Measurements from ENCODE around the gene ELOVL5.
"Not testable (repeated sequence)": the region's sequence is repeated elsewhere in the genome, so short reads cannot be mapped to it uniquely, and the experiment has no call there.

Gene ELOVL5

DNA sequence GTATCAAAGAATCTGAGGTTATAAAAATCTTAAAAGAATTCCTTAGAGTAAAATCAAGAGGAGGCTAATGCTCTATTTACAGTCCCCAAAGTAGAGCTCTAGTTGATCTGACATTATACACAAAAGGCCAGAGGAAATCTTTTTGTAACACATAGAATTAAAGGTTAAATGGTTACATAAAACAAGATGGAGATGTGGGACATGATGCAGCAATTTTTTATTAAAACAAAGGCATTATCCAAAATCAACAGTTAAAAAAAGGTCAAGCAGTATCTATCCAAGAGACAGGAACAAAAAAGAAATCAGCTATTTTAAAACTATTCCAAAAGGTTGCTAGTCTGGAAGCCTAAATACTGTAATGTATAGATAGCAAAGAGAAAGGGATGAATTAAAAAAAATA lies 20.4 kb downstream of the ELOVL5 start:
- DNase-seq (ENCODE audit: low spot score) = no peak

DNA sequence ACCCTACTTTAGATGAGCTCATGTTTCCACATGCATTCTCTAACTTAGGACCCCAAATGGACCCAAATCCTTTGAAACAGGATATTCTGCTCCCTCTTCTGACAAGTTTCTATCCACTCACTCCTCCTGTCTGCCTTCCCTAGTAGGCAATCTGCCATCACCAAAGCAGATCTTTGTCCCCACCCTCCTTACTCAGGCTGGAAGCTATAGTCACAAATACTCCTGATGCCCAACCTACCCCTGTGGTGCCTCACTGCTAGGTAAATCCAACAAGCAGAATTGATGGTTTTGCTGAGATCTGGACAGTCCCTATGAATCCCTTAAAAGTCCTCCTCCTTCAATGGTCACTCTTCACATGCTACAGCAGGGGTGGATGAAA lies 21.7 kb downstream of the ELOVL5 start:
- DNase-seq (ENCODE audit: low spot score) = no peak

DNA sequence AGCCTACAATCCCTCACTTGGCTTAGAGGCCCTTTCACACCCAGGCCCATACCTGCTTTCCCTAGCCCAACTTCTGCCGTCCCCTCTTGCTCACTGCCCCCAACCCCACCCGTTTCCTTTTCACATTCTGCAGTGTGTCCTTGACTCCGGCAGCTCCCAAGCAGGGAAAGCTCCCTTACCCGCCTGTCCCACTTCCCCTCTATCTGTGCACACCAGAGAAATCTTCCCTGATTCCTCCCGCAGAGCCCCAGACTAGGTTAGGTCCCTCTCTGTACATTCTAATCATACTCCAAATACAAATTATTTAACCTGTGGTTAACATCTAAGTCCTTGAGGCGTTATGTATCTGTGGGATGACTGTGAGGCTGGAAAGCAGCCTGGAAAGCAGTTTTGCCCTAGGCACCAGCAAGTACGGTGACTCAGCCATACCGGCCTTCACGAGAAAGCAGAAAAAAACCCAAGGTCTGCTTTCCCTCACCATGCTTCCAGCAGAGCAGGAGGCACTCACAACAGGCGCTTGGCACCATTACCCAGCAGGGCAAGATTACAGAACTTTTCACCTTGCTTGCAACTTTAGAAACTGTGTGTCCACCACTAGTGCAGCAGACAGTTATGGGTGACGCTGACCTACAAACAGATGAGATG lies 22.3 kb downstream of the ELOVL5 start:
- DNase-seq (ENCODE audit: low spot score) = peak; percentile 67

DNA sequence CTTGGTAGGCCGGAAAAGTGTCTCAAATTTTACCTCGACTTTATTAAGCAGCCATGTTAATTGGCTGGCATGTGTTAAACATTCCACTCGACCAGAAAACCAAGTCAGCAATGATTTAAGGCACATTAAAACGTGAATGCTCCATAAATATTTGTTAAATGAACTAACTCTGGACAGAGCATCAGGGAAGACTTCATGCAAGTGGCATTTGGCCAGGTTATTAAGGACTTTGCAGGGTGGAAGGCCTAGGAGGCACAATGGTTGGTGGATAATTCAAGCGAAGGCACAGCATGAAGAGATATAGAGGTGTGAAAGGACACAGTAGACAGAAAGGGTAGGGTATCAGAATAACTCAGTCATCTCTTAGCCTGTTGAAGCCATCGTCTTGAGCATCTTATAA lies 23.0 kb downstream of the ELOVL5 start:
- no peak for DNase-seq (ENCODE audit: low spot score)

DNA sequence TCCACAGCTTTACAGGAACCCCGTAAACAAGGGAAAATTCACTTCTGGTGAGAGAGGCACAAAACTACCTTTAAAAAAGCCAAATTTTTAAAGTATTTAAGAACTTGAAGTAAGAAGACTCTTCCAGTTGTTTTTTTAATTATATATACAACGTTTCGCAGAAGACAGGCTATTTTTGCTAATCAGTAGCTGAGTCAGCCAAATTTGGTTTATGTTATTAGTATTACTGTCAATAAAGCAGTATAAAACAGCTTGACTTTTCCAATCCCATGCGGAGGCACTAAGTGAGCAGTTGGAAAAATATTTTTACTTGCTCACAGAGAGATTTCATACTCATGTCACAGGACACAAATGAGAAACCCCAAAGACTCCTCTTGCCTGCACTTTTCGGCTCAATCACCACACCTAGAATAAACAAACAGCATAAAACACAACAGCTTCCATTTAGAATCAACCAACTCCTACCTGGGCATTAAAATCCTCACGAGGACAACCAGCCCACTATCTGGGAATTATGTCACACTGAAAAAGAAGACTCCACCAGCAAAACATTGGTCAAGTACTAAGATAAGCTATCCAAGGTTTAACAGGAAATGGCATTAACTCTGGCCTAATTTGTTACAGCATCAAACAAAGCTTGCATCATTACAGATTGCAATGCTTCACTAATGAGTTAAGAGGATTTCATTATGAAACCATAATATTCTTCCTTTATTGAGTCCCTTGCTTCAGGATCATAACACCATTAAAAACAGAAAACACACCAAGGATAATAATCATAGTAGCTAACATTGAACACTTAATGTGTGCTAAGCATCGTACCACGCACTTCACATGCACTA lies 26.3 kb downstream of the ELOVL5 start:
- peak; percentile 62 for DNase-seq (ENCODE audit: low spot score)

DNA sequence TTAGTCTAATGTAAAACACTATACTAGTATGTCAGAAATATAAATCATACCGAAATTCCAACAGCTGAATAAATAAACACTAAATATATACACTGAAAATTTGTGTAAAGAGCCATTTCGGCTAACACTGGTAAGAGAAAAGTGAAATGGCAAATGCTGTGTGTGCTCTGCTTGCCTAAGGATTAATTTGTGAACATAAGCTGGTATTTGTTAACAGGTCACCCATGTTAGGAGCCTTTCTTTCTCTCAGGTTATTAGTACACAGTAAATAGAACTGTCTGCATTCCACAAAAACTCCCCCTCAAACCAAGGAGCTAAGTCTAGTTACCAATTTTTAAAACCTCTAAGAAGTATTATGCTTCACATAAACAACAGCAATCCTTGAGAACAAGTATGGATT lies 27.0 kb downstream of the ELOVL5 start:
- DNase-seq (ENCODE audit: low spot score) = peak; percentile 70

DNA sequence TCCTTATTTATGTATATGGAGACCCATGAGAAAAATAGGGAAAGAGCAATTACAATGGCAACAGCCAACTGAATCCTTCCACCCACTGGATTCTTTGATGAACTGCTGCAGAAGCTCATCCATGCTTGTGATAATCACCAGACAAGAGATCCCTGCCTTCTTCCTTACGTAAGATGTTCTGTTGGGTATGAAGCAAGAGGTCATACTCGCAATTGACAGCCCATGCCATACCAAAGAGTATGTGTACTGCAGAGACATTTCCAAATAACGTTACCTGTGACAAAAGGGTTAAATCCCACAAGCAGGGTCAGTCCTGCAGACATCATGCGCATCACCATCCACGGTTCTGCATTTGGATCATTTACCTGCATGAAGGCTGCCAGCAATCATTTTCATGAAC lies 27.8 kb downstream of the ELOVL5 start:
- DNase-seq (ENCODE audit: low spot score) = peak; percentile 75

DNA sequence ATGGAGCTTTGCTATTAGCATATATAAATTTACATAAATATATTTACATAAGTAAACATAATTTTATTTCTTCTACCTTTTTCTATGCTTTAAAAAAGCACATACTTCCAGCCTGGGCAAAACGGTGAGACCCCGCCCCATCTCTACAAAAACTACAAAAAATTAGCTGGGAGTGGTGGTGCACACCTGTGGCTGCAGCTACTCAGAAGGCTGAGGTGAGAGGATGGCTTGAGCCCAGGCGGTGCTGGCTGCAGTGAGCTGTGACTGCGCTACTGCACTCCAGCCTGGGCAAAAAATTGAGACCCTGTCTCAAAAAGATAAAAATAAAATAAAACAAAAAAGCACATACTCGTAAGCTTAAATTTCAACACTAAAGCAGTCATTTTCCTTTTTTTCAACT lies 30.3 kb downstream of the ELOVL5 start:
- no peak for DNase-seq (ENCODE audit: low spot score)

DNA sequence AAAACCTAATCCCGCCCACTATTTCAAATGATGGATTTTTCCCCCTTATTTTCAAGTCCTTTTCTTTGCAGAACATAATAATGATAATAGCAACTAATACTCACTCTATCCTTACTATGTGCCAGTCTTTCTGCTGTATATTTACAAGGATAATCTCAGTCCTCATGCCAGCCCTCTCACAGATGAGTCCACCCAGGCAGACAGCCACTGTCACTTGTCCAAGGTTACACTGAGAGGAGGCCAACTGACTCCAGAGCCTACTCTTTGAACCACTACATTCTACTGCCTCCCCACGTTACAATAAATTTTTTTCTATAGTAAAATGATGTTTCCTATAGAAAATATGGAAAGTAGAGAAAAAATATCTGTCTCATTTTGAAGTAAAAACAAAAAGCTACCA lies 30.9 kb downstream of the ELOVL5 start:
- DNase-seq (ENCODE audit: low spot score) = peak; percentile 90

DNA sequence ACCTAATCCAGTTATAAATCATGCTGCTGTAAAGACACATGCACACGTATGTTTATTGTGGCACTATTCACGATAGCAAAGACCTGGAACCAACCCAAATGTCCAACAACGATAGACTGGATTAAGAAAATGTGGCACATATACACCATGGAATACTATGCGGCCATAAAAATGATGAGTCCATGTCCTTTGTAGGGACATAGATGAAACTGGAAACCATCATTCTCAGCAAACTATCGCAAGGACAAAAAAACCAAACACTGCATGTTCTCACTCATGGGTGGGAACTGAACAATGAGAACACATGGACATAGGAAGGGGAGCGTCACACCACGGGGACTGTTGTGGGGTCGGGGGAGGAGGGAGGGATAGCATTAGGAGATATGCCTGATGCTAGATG lies 31.5 kb downstream of the ELOVL5 start:
- DNase-seq (ENCODE audit: low spot score) = not testable (repeated sequence)

DNA sequence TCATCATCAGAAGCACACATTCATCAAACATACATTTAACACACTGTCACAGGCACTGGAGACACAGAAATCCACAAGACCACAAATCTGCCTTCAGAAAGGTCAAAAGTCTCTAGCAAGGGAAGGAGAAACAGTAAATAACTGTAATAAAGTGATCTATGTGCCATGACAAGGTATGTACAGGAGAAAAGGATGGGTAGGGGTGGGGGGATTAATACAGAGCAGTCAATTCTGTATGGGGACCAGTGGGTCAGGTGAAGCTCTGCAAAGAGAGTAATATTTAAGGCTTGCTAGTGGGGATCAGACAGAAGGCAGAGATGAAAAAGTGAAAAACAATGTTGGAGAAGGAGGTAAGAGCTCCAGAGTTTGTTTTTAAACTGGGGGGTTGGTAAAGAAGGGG lies 32.6 kb downstream of the ELOVL5 start:
- no peak for DNase-seq (ENCODE audit: low spot score)

DNA sequence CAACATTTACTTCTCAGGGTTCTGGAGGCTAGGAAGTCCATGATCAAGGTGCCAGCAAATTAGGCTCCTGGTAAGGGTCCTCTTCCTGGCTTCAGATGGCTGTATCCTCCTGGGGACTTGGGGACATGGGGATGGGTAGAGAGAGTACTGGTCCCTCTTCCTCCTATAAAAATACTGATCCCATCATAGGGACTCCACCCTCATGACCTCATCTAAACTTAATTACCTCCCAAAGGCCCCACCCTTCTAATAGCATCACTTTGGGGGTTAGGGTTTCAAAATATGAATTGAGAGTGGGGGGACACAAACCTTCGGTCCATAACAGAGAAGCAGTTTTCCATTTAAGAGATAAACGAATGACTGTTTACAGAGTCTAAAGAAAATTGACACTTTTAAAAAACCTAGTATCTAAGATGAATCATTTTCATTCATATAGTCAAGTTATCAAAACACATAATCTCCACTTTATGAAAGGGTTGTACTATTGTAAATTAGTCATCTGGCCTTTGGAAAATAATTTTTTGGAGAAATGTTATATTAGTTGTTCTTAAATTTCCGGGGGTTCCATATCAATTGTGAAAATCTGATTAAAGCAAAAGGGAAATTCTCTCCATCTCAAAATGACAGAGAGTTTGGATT lies 33.5 kb downstream of the ELOVL5 start:
- no peak for DNase-seq (ENCODE audit: low spot score)

DNA sequence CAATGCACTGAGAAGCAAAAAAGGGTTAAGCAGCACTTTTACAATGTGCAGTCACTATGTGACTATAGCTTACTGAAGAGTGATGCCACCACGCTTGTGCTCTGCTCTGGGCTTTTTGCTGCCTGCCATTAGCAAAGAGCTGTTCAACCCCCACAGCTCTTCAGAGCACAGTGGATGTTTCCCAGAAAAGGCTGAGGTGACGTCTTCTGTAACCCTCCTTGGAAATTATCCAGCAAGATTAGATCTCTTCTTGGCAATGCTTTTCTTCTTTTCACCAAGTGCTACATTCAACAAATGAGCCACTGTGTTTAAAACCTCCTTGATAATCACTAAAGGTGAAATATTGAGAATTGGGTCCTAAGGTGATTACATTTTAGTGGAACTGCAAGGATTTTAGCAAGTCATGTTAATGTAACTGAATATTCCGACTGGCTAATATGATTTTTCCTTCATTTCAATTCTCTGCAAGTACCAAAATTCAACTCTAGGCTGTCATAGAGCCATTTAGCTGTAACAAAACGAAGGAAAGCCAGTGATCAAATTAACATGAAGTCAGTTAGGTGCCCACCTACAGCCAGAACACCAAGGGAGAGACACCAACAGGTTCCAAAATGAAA lies 34.9 kb downstream of the ELOVL5 start:
- DNase-seq (ENCODE audit: low spot score) = no peak

DNA sequence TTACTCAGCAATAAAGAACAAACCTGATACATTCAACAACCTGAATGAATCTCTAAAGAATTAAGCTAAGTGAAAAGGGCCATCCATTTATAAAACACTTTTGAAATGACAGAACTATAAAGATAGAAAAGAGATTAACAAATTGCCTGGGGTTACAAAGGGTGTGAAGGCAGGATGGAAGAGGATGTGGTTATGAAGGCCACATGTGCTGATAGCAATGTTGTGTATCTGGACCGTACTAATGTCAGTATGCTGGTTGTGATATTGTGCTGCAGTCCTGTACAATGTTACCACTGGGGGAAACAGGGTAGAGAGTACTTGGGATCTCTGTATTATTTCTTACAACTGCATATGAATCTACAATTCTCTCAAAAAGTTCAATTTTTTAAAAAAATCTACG lies 36.4 kb downstream of the ELOVL5 start:
- no peak for DNase-seq (ENCODE audit: low spot score)

DNA sequence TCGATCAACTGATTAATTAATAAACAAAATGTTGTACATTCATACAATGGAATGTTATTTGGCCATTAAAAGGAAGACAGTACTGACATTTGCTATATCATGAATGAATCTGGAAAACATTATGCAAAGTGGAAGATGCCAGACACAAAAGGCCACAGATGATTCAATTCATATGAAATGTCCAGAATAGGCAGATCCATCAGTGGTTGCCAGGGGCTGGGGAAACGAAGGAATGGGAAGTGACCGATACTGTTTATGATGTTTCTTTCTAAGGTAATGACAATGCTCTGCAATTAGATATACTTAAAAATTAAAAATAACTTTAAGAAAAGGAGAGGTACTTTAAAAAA lies 37.2 kb downstream of the ELOVL5 start:
- no peak for DNase-seq (ENCODE audit: low spot score)

DNA sequence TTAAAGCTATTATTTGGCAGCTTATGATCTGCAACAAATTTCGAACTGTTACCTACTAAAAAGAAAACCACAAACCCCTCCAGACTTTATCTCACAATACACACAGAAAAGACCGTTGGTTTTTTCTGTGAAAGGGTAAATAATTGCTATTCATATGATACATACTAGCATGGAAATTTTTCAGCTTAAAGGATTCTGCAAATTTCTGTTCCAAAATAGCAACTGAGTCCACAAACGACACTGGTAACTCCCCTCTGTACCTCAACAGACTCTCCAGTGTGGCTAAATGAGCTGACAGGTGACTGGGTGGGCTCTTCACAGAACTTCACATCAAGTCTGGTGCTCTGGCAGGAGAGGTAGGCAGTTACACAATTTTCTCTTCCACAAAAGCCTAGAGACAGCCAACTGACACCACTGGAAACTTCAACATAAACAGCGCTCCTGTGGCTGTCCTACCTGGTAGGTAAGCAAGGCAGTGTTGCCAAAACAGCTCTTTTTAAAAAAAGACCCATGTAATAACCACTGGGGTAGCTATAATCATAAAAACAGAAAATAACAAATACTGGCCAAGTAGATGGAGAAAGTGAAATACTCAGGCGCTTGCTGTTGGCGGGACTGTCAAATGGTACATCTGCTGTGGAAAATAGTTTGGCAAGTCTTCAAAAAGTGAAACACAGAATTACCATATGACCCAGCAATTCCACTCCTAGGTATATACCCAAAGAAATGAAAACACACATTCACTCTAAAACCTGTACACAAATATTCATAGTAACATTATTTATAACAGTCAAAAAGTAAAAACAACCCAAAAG lies 37.8 kb downstream of the ELOVL5 start:
- DNase-seq (ENCODE audit: low spot score) = peak; percentile 77

DNA sequence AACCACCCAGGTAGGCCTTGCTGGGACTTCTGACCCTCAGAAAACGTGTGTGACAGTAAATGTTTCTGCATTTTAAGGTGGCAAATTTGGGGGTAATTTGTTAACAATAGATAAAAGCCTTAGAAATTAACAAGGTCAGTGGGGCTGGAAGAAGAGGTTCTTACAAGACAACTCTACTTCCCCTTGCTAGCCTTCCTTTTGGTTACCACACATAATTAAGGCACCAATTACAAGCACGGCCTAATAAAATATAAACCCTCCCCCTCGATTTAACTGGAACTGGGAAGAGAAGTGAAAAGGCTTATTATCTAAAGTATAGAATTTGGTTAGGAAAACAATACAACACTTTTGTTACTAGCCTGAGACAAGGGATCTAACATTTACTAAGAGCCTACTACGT lies 38.8 kb downstream of the ELOVL5 start:
- DNase-seq (ENCODE audit: low spot score) = no peak

DNA sequence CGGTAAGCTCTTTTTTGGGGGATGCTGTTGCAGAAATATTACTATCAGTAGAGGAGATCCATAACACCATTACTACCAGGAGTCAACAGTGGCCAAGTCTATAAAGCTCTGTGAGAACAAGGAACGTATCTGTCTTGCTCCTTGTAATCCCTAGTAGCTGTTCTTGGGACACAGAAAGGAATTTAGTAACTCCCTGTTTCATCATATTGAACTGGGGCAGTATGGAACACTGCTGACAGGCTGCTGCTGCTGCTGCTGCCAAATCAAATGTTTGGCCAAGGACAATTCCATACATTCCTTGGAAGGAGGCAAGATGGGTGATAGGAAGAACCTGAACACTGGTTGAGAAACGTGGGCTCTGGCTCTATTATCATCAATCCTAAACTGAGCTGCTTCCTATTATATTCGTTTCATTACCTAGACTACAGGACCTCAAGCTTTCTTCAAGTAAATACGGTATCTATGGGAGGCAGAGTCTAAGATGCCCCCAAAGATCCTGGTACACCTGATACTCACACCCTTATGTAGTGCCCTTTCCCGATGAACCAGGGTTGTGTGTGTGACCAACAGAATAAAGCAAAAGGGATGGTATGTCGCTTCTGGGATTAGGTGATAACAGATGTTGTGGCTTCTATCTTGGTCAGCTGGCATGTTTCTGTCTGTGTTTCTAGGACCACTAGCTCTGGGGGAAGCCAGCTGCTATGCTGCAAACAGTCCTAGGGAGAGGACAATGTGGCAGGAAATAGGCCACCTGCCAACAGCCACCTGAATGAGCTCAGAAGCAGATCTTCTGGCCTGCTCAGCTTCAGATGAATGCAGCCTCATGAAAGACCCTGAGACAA lies 39.5 kb downstream of the ELOVL5 start:
- peak; percentile 70 for DNase-seq (ENCODE audit: low spot score)

DNA sequence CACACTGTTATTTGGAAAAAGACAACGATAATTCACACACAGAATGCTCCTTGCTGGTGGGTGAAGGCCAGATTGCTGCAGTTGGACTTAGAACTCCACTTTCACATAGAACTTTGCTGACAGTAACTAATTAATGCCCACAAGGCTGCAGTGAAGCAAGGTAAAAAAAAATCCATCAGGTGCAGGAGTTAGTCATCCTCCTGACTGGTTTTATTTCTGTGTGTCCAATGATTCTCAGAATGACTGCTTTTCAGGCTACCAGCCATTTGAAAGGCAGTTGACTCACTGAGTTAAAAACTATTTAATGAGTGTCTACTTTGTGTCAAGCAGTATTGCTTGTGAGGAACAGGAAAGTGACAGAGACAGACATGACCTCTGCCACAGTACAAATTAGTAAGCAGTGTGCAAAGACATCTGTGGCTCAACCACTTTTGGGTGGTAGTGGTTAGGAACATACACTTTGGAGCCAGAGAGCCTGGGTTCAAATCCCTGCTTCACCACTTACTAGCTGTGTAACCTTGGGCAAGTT lies 41.9 kb downstream of the ELOVL5 start:
- no peak for DNase-seq (ENCODE audit: low spot score)

DNA sequence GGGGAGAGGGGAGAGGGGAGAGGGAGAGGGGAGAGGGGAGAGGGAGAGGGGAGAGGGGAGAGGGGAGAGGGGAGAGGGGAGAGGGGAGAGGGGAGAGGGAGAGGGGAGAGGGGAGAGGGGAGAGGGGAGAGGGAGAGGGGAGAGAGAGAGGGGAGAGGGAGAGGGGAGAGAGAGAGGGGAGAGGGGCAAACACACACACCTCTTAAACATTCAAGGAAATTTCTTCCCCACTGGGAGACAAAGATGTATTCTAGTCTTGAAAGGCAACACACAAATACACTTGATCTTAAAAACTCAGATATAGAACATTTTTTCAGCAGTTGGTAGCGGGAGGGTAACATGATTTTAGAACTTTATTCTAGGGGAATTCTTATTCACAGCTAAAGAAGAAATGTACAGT lies 42.5 kb downstream of the ELOVL5 start:
- DNase-seq (ENCODE audit: low spot score) = not testable (repeated sequence)

DNA sequence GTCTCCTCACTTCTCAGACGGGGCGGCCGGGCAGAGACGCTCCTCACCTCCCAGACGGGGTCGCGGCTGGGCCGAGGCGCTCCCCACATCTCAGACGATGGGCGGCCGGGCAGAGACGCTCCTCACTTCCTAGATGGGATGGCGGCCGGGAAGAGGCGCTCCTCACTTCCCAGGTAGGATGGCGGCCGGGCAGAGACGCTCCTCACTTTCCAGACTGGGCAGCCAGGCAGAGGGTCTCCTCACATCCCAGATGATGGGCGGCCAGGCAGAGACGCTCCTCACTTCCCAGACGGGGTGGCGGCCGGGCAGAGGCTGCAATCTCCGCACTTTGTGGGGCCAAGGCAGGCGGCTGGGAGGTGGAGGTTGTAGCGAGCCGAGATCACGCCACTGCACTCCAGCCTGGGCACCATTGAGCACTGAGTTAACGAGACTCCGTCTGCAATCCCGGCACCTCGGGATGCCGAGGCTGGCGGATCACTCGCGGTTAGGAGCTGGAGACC lies 43.2 kb downstream of the ELOVL5 start:
- DNase-seq (ENCODE audit: low spot score) = not testable (repeated sequence)

Data from cerebellar cortex (tissue), 1 donor.